ENCODE data around the gene DDX46.

DNA sequence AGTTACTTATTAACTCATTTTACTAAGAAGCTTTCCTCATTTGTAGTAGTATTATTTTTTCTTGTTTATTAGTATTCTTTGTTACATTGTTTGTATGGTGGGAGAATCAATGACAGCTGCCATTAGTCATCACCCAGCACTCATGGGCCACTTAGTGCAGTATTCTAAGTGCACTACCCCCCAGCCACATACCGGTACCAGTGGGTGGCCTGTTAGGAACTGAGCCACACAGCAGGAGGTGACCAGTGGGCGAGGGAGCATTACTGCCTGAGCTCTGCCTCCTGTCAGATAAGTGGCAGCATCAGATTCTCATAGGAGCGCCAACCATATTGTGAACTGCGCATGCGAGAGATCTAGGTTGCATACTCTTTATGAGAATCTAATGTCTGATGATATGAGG, 44.5 kb upstream of the DDX46 start:
- no peak for TF ChIP-seq EZH2 (IDR thresholded peaks at IDR 0.05; ENCODE audit: borderline replicate concordance, low read depth, low read length, poor library complexity, severe bottlenecking)
- no peak for TF ChIP-seq CTCF (conservative IDR thresholded peaks at IDR 0.05; ENCODE audit: low read depth, low read length)

All from A673 (cell line).